Measurements from ENCODE around the gene RCCD1.

The RCCD1 gene

DNA sequence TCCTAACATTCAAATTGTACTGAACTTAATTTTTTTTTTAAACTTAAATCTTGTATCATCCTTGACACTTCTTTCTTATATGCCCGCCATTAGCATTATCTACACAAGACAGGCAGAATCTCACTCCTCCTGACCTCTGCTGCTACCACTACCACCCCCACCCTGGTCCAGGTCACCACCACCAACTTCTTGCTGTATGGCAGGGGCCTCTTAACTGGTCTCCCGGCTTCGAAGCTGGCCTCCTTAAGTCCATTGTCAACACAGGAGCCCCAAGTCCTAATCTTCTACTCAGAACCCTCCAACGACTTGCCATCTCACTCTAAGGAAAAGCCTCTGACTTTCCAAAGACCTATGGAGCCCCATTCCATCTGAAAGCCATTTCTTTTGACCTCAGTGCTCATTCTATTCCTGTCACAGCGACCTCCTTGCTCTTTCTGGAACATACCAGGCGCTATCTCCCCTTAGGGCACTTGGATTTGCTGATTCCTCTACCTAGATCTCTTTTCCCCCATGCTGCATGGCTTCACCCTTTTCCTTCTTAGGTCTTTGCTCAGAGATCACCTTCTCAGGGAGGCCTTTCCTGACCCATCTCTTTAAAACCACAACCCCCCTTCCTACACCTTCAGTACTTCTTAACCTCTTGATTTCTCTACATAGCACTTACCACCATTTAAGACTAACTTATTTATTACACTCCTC is 37.1 kb downstream of the RCCD1 start:
- no peak for TF ChIP-seq CTCF (conservative IDR thresholded peaks at IDR 0.05; ENCODE audit: control insufficient read depth, insufficient read depth, low read depth, low read length)
- no peak overlapping the region for H3K4me3 ChIP-seq (ENCODE audit: control insufficient read depth, low read depth, low read length)
- DNase-seq (ENCODE audit: low read depth): no peak

GRCh38 chr15:90994059-90994416 is 39.4 kb downstream of the RCCD1 start:
- peak overlapping the region; percentile 93 for H3K4me3 ChIP-seq (ENCODE audit: control insufficient read depth, low read depth, low read length)
- DNase-seq (ENCODE audit: low read depth): no peak
- TF ChIP-seq CTCF (conservative IDR thresholded peaks at IDR 0.05; ENCODE audit: control insufficient read depth, insufficient read depth, low read depth, low read length): no peak

DNA sequence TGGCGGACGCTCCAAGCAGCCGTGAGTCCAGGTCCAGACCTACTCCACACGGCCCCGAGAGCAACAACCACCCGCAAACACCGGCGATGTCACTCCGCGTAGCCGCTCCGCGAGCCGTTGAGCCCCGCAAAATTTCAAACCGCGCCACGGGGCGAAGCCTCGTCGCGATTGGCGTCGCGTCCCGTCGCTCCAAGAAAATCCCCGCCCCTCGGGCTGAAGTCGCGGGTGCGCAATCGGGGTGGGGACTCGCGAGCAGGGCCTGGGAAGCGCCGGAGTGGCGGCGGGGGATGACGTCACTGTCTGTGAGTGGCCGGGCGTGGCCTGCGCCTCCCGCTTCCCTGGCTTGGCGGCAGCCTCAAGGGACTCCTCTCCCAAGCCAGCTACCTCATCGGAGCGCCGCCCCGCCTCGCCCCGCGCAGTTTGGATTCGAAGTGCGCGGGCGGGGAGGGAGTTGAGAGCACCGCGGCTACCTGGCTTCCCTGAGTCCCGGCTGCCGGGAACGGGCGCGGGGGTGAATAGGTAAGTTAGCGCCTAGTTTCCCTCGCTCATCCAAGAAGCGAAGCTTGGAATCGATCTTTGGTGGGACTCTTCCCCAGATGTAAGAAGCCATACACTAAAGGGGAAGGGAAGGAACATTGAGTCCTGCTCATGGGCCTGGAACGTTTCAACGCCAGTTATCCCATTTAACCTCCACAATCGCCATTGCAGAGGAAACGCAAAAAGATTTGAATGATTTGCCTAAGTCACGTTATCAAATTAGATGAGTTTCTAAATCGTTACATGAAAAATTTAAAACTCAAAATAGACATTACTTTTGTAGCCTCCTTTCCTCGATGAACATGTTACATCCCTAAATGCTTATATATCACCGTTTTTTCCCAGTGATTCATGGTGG is 40.0 kb downstream of the RCCD1 start, which contains the start of gene PRC1:
Gene PRC1 (minus strand): TSS at position 119 of the 895 bp plus-strand sequence. CDS start 118 bp downstream, at position 1.
- DNase-seq (ENCODE audit: low read depth): peak; percentile 97
- TF ChIP-seq CTCF (conservative IDR thresholded peaks at IDR 0.05; ENCODE audit: control insufficient read depth, insufficient read depth, low read depth, low read length): no peak
- H3K4me3 ChIP-seq (ENCODE audit: control insufficient read depth, low read depth, low read length): peak within 1 kb of the TSS; percentile 93

DNA sequence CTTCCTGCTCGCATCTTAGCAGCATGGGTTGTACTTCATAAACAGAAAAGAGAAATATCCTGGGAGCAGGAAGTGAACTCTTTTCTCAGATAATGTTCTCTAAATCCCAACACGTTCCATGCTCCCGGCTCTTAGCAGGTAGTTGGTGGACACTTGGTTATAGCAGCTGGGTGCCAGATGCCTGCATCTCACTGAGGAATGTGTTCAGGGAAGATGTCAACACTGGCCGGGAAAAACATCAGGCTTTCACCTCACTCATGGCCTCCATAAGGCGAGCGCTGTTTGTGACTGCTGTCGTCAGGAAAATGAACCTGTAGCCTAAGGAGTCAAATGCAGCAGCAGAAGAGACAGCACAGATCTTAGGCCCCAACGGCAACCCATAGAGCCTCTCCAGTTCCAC is 44.1 kb downstream of the RCCD1 start:
- H3K4me3 ChIP-seq (ENCODE audit: control insufficient read depth, low read depth, low read length): no peak overlapping the region
- no peak for TF ChIP-seq CTCF (conservative IDR thresholded peaks at IDR 0.05; ENCODE audit: control insufficient read depth, insufficient read depth, low read depth, low read length)
- no peak for DNase-seq (ENCODE audit: low read depth)

GRCh38 chr15:91001209-91001608 is 46.5 kb downstream of the RCCD1 start:
- DNase-seq (ENCODE audit: low read depth): no peak
- no peak for TF ChIP-seq CTCF (conservative IDR thresholded peaks at IDR 0.05; ENCODE audit: control insufficient read depth, insufficient read depth, low read depth, low read length)
- no peak overlapping the region for H3K4me3 ChIP-seq (ENCODE audit: control insufficient read depth, low read depth, low read length)

DNA sequence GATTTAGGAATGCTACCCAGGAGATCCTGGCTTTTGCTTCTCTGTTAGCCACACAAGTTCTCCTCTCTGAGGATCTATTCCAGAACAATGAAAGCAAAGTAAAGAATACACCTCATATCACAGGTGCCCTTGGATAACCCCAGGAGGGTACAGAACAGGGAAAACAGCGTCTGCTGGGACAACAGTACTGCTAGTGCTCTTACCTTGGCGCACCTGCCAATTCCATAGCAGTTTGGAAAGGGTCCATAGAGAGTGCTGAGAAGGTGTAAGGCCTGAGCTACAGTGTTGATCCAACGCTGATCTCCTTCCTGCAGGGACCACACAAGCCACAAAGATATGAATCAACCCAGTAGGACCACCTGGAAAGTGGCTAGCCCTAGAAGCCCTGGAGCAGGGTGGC is 52.6 kb downstream of the RCCD1 start:
- DNase-seq (ENCODE audit: low read depth): no peak
- TF ChIP-seq CTCF (conservative IDR thresholded peaks at IDR 0.05; ENCODE audit: control insufficient read depth, insufficient read depth, low read depth, low read length): no peak
- no peak overlapping the region for H3K4me3 ChIP-seq (ENCODE audit: control insufficient read depth, low read depth, low read length)

All from fibroblast of mammary gland (primary cell).